Fibroblast of mammary gland (primary cell): ENCODE measurements around the gene RIPOR1.

Source experiments
- DNase-seq: peaks from one replicate; pipeline ENCODE4 v3.0.0-alpha.2; 2010; ENCODE audit warnings: low read depth
- H3K4me3 ChIP-seq: 2 replicates; pipeline ENCODE4 v1.5.1; 2011; ENCODE audit warnings: low read depth, mild to moderate bottlenecking, low read length, moderate library complexity; ENCODE audit not compliant: control insufficient read depth
- CTCF ChIP-seq: conservative IDR thresholded peaks from 2 replicates; pipeline ENCODE4 v1.5.1; 2011; ENCODE audit warnings: low read depth, low read length, inconsistent platforms; ENCODE audit not compliant: control insufficient read depth, insufficient read depth

RIPOR1 gene

GRCh38 chr16:67549240-67549639, 20.6 kb downstream of the RIPOR1 start:
- no peak for TF ChIP-seq CTCF
- no peak overlapping the region for H3K4me3 ChIP-seq
- DNase-seq = no peak

GRCh38 chr16:67549936-67550335, 21.3 kb downstream of the RIPOR1 start:
- TF ChIP-seq CTCF = no peak
- DNase-seq = no peak
- H3K4me3 ChIP-seq = no peak overlapping the region

GRCh38 chr16:67551091-67551490, 22.5 kb downstream of the RIPOR1 start:
- TF ChIP-seq CTCF = no peak
- no peak overlapping the region for H3K4me3 ChIP-seq
- DNase-seq = no peak

GRCh38 chr16:67551972-67552371, 23.3 kb downstream of the RIPOR1 start:
- H3K4me3 ChIP-seq = no peak overlapping the region
- DNase-seq = no peak

GRCh38 chr16:67552476-67552875, 23.8 kb downstream of the RIPOR1 start:
- TF ChIP-seq CTCF = no peak
- DNase-seq = no peak

More at GRCh38 chr16:67551972-67552371, 23.3 kb downstream of the RIPOR1 start:
- no peak for TF ChIP-seq CTCF

GRCh38 chr16:67555795-67556212, 27.2 kb downstream of the RIPOR1 start:
- peak; percentile 70 for DNase-seq
- no peak overlapping the region for H3K4me3 ChIP-seq
- TF ChIP-seq CTCF = no peak

More at GRCh38 chr16:67552476-67552875, 23.8 kb downstream of the RIPOR1 start:
- no peak overlapping the region for H3K4me3 ChIP-seq

- DNase-seq = no peak
- no peak for TF ChIP-seq CTCF
- H3K4me3 ChIP-seq = no peak overlapping the region
Observed at GRCh38 chr16:67558859-67559258, 30.2 kb downstream of the RIPOR1 start.
